ENCODE data around the gene AFP. TPM values are rescaled to one million over a fixed set of nuclear protein-coding genes. Genes with fewer than 3 reads are reported as not detected.

Gene AFP
- total RNA-seq, 3 donors from 2014 or later (not counting 1 experiment from before 2014, with no cell fraction given): not detected

GRCh38 chr4:73433140-73433539, 2.9 kb upstream of the AFP start:
- Histone ChIP-seq H3K4me1 (ENCODE audit: control insufficient read depth, insufficient read depth, low read length) (no peaks in the 10 kb centered on the region), H3K4me3 (ENCODE audit: low read length) (no peak overlapping the region), H3K27me3 (ENCODE audit: control insufficient read depth, insufficient read depth, low read length) (no peaks in the 10 kb centered on the region), H3K36me3 (ENCODE audit: control insufficient read depth, insufficient read depth, low read length) (no peaks in the 10 kb centered on the region), H3K27ac (ENCODE audit: low read length) (no peak overlapping the region), H3K9me3 (ENCODE audit: control insufficient read depth, insufficient read depth, low read length) (no peaks in the 10 kb centered on the region)
- no peak for TF ChIP-seq CTCF (IDR thresholded peaks at IDR 0.05)
- 63% methylated on average over 1 of the region's 2 CpGs for WGBS (ENCODE audit: insufficient coverage)
- no peak overlapping the region for H3K4me3 Mint-ChIP-seq
- H3K4me1 Mint-ChIP-seq: no peaks in the 10 kb centered on the region
- intact Hi-C loops (cut with micrococcal nuclease): no loop called here
- H3K36me3 Mint-ChIP-seq: no peaks in the 10 kb centered on the region
- peak in 1 of 3 donors; percentile 58 for ATAC-seq
- H3K27me3 Mint-ChIP-seq (ENCODE audit: low read depth in 2 of 2): no peaks in the 10 kb centered on the region
- no peaks in the 10 kb centered on the region for H3K9me3 Mint-ChIP-seq
- no peak overlapping the region for H3K27ac Mint-ChIP-seq
- DNase-seq: no peak

GRCh38 chr4:73434311-73434710, 1.7 kb upstream of the AFP start:
- no peak for DNase-seq
- no peaks in the 10 kb centered on the region for H3K4me1 ChIP-seq (ENCODE audit: control insufficient read depth, insufficient read depth, low read length)
- H3K27me3 ChIP-seq (ENCODE audit: control insufficient read depth, insufficient read depth, low read length): no peaks in the 10 kb centered on the region
- 51% methylated on average over 3 of the region's 3 CpGs for WGBS (ENCODE audit: insufficient coverage)
- ATAC-seq: no peak
- H3K4me3 ChIP-seq (ENCODE audit: low read length): no peak overlapping the region
- H3K9me3 ChIP-seq (ENCODE audit: control insufficient read depth, insufficient read depth, low read length): no peaks in the 10 kb centered on the region
- no peak overlapping the region for H3K27ac ChIP-seq (ENCODE audit: low read length)
- Mint-ChIP-seq H3K36me3 (no peaks in the 10 kb centered on the region), H3K27me3 (ENCODE audit: low read depth in 2 of 2) (no peaks in the 10 kb centered on the region), H3K4me1 (no peaks in the 10 kb centered on the region), H3K4me3 (no peak overlapping the region), H3K9me3 (no peaks in the 10 kb centered on the region), H3K27ac (no peak overlapping the region)
- no peaks in the 10 kb centered on the region for H3K36me3 ChIP-seq (ENCODE audit: control insufficient read depth, insufficient read depth, low read length)
- intact Hi-C loops (cut with micrococcal nuclease): no loop called here
- TF ChIP-seq CTCF (IDR thresholded peaks at IDR 0.05): no peak

- Mint-ChIP-seq H3K9me3 (no peaks in the 10 kb centered on the region), H3K4me3 (no peak overlapping the region), H3K4me1 (no peaks in the 10 kb centered on the region), H3K27ac (no peak overlapping the region), H3K36me3 (no peaks in the 10 kb centered on the region), H3K27me3 (ENCODE audit: low read depth in 2 of 2) (no peaks in the 10 kb centered on the region)
- Histone ChIP-seq H3K4me3 (ENCODE audit: low read length) (no peak overlapping the region), H3K27me3 (ENCODE audit: control insufficient read depth, insufficient read depth, low read length) (no peaks in the 10 kb centered on the region), H3K36me3 (ENCODE audit: control insufficient read depth, insufficient read depth, low read length) (no peaks in the 10 kb centered on the region), H3K4me1 (ENCODE audit: control insufficient read depth, insufficient read depth, low read length) (no peaks in the 10 kb centered on the region), H3K9me3 (ENCODE audit: control insufficient read depth, insufficient read depth, low read length) (no peaks in the 10 kb centered on the region), H3K27ac (ENCODE audit: low read length) (no peak overlapping the region)
- DNase-seq (no peak), ATAC-seq (no peak)
- WGBS (ENCODE audit: insufficient coverage): 67% methylated on average over 1 of the region's 3 CpGs
- intact Hi-C loops (cut with micrococcal nuclease): no loop called here
- no peak for TF ChIP-seq CTCF (IDR thresholded peaks at IDR 0.05)
Observed at GRCh38 chr4:73436674-73437557, 895 bp downstream of the AFP start.

- Histone ChIP-seq H3K36me3 (ENCODE audit: control insufficient read depth, insufficient read depth, low read length) (no peaks in the 10 kb centered on the region), H3K9me3 (ENCODE audit: control insufficient read depth, insufficient read depth, low read length) (no peaks in the 10 kb centered on the region), H3K27me3 (ENCODE audit: control insufficient read depth, insufficient read depth, low read length) (no peaks in the 10 kb centered on the region), H3K4me1 (ENCODE audit: control insufficient read depth, insufficient read depth, low read length) (no peaks in the 10 kb centered on the region), H3K27ac (ENCODE audit: low read length) (no peak overlapping the region), H3K4me3 (ENCODE audit: low read length) (no peak overlapping the region)
- Mint-ChIP-seq H3K4me1 (no peaks in the 10 kb centered on the region), H3K27ac (no peak overlapping the region), H3K4me3 (no peak overlapping the region), H3K9me3 (no peaks in the 10 kb centered on the region), H3K27me3 (ENCODE audit: low read depth in 2 of 2) (no peaks in the 10 kb centered on the region), H3K36me3 (no peaks in the 10 kb centered on the region)
- no peak for TF ChIP-seq CTCF (IDR thresholded peaks at IDR 0.05)
- ATAC-seq (no peak), DNase-seq (no peak)
- intact Hi-C loops (cut with micrococcal nuclease): no loop called here
Observed at GRCh38 chr4:73437558-73437956, 1.5 kb downstream of the AFP start.

Data from natural killer cell (primary cell).